Measurements from ENCODE around the gene RNF34. TPM values are rescaled to one million over a fixed set of nuclear protein-coding genes. Genes with fewer than 3 reads are reported as not detected.

RNF34 gene
- total and polyA plus RNA-seq, 2 of the 13 experiments (the other 11 are each of a cell fraction or from before 2014, with no cell fraction given) = 36.8 to 53.2 TPM

- POLR2A ChIA-PET = no interaction called here
- no peaks in the 10 kb centered on the region for H3K4me1 ChIP-seq (ENCODE audit: insufficient read depth, low read length)
- no peak overlapping the region for H3K4me3 ChIP-seq (replicated peaks in 1 of 3; ENCODE audit: insufficient read depth in 1 of 3, low read depth in 2 of 3, low read length in 3 of 3)
- ATAC-seq (no peak), DNase-seq (ENCODE audit: low spot score) (no peak), FAIRE-seq (no peak)
- no peak overlapping the region for H3K9ac ChIP-seq (ENCODE audit: insufficient read depth, low read depth, low read length)
- no peak overlapping the region for H2AFZ ChIP-seq (ENCODE audit: low read length)
- no peaks in the 10 kb centered on the region for H3K79me2 ChIP-seq (ENCODE audit: insufficient read depth, low read length)
- 100% methylated on average over 6 of the region's 6 CpGs for WGBS (ENCODE audit: low lambda C conversion rate)
- H3K36me3 ChIP-seq (replicated peaks in 1 of 2; ENCODE audit: control insufficient read depth in 1 of 2, insufficient read depth in 2 of 2, low read length in 2 of 2) = peaks cover 35 to 71% of the 10 kb centered on the region in 2 experiments
- BruUV-seq (replicated peaks) = no TSS peak
- no peaks in the 10 kb centered on the region for H3K27me3 ChIP-seq (ENCODE audit: control insufficient read depth in 1 of 2, insufficient read depth in 2 of 2, low read length in 2 of 2)
- in situ Hi-C loops (cut with HindIII; ENCODE audit: extremely low pct_ligation_motif_present, low pct_unique_long_range_greater_than_20kb) = no loop called here
- H4K20me1 ChIP-seq (ENCODE audit: insufficient read depth, low read length) = no peaks in the 10 kb centered on the region
- no peak overlapping the region for H3K4me2 ChIP-seq (ENCODE audit: low read depth, low read length)
- intact Hi-C loops (cut with micrococcal nuclease; ENCODE audit: unreplicated experiment) = no loop called here
- no peaks in the 10 kb centered on the region for H3K9me3 ChIP-seq (ENCODE audit: low read length)
- H3K27ac ChIP-seq (ENCODE audit: extremely low read length, insufficient read depth, low read length) = no peak overlapping the region
- TF ChIP-seq ZKSCAN5 (CRISPR knock-in tag; IDR thresholded peaks at IDR 0.05) = no peak
- TF ChIP-seq CTCF (CRISPR knock-in tag; IDR thresholded peaks at IDR 0.05) = no peak
- no peak for TF ChIP-seq ZSCAN22 (CRISPR knock-in tag; IDR thresholded peaks at IDR 0.05)
- TF ChIP-seq ZBTB44 (CRISPR knock-in tag; IDR thresholded peaks at IDR 0.05) = no peak
- TF ChIP-seq TCF7 (IDR thresholded peaks at IDR 0.05; ENCODE audit: low read depth) = no peak
- TF ChIP-seq ZNF879 (CRISPR knock-in tag; IDR thresholded peaks at IDR 0.05) = no peak
- no peak for TF ChIP-seq YEATS2 (CRISPR knock-in tag; IDR thresholded peaks at IDR 0.05; ENCODE audit: borderline replicate concordance)
- TF ChIP-seq ZNF616 (CRISPR knock-in tag; IDR thresholded peaks at IDR 0.05; ENCODE audit: low read depth) = no peak
- no peak for TF ChIP-seq ZNF556 (CRISPR knock-in tag; IDR thresholded peaks at IDR 0.05; ENCODE audit: borderline replicate concordance)
- no peak for TF ChIP-seq ZSCAN21 (CRISPR knock-in tag; IDR thresholded peaks at IDR 0.05; ENCODE audit: borderline replicate concordance)
- TF ChIP-seq AHR (CRISPR knock-in tag; IDR thresholded peaks at IDR 0.05) = no peak
- no peak for TF ChIP-seq ZNF547 (CRISPR knock-in tag; IDR thresholded peaks at IDR 0.05)
- CTCF ChIA-PET (ENCODE audit: low intra/inter-chr PET ratio, low total read pairs) = no interaction called here
These were observed 31.0 kb downstream of the RNF34 start for GRCh38 chr12:121430833-121431415.
